ENCODE results near the gene SETDB1. TPM values are rescaled to one million over a fixed set of nuclear protein-coding genes. Genes with fewer than 3 reads are reported as not detected.

Gene SETDB1
- total and polyA plus RNA-seq, 2 of the 8 experiments (the other 6 are each of a cell fraction or from before 2014, with no cell fraction given), result 27.5 to 48.8 TPM

DNA sequence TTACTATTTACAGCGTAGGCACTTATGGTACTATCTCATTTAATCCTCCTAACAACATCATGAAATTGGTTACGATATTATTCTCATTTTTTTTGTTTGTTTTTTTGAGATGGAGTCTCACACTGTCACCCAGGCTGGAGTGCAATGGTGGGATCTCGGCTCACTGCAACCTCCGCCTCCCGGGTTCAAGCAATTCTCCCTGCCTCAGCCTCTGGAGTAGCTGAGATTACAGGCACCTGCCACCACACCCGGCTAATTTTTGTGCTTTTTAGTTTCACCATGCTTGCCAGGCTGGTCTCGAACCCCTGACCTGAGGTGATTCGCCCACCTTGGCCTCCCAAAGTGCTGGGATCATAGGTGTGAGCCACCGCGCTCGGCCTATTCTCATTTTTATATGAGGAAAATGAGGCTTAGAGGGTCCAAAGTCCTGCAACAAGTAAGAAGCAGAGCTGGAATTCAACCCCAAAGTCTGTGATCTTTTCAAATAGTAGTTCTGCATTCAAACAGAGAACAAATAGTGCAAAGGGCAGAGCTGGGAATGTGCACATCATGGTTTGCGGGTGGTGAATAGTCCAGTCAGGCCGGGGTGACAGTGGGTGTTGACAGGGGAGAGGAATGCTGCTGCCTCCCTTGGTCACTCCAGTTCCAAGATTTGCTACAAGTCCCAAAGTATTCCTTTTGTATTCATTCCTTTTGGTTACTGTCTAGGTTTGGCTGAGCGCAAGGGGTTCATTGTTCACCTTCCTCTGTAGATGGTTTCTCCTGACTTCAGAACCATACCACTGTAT, 86.7 kb downstream of the SETDB1 start:
- Histone ChIP-seq H3K36me3 (ENCODE audit: control insufficient read depth in 2 of 4, insufficient read depth in 4 of 4, low read length in 3 of 4) (no peaks in the 10 kb centered on the region), H2AFZ (ENCODE audit: low read length) (no peak overlapping the region), H3K9ac (replicated peaks in 1 of 4; ENCODE audit: extremely low read depth in 1 of 4, low read depth in 3 of 4, low read length in 3 of 4) (no peak overlapping the region), H2AK5ac (ENCODE audit: low read depth, low read length) (no peak overlapping the region), H2BK20ac (ENCODE audit: low read length) (no peak overlapping the region), H3K79me1 (ENCODE audit: low read depth, low read length) (no peaks in the 10 kb centered on the region), H3K18ac (ENCODE audit: extremely low read depth, low read length) (no peak overlapping the region), H4K8ac (ENCODE audit: extremely low read depth, insufficient read depth, low read length) (no peak overlapping the region), H3K23ac (ENCODE audit: insufficient read length) (no peak overlapping the region), H2BK15ac (ENCODE audit: low read length) (no peak overlapping the region), H3K27ac (ENCODE audit: low read depth, low read length) (no peak overlapping the region), H3K4me3 (ENCODE audit: extremely low read depth in 1 of 4, insufficient read depth in 2 of 4, low read depth in 3 of 4, low read length in 4 of 4) (no peak overlapping the region), H3K4me1 (replicated peaks in 1 of 4; ENCODE audit: control insufficient read depth in 3 of 4, insufficient read depth in 4 of 4, low read length in 3 of 4) (peaks cover 2 to 5% (median 3%) of the 10 kb centered on the region in 4 experiments; a peak in 4 of 7 replicates), H3K4me2 (ENCODE audit: insufficient read depth in 1 of 2, low read depth in 2 of 2, low read length in 2 of 2) (no peak overlapping the region), H3K27me3 (replicated peaks in 1 of 4; ENCODE audit: control insufficient read depth in 3 of 4, extremely low read depth in 1 of 4, insufficient read depth in 3 of 4, low read length in 3 of 4) (no peaks in the 10 kb centered on the region), H4K5ac (ENCODE audit: insufficient read length, low read depth, low read length) (no peak overlapping the region), H4K20me1 (replicated peaks in 1 of 2; ENCODE audit: control insufficient read depth in 1 of 2, insufficient read depth in 2 of 2, low read length in 2 of 2) (no peaks in the 10 kb centered on the region), H3K79me2 (ENCODE audit: control insufficient read depth in 1 of 2, insufficient read depth in 2 of 2, low read length in 2 of 2) (peaks cover 0 to 5% of the 10 kb centered on the region in 2 experiments; a peak in 2 of 4 replicates), H3K14ac (ENCODE audit: insufficient read length) (no peak overlapping the region), H4K91ac (replicated peaks; ENCODE audit: insufficient read length, low read length) (no peak overlapping the region), H2BK5ac (ENCODE audit: low read depth, low read length) (no peak overlapping the region), H3K4ac (replicated peaks; ENCODE audit: insufficient read length, low read depth, low read length) (no peak overlapping the region), H2BK12ac (ENCODE audit: low read depth, low read length) (no peak overlapping the region), H3K23me2 (ENCODE audit: low read depth, low read length) (peaks cover 3% of the 10 kb centered on the region), H3K9me3 (ENCODE audit: insufficient read depth in 2 of 2, low read depth in 1 of 2, low read length in 1 of 2) (no peaks in the 10 kb centered on the region), H3K56ac (replicated peaks; ENCODE audit: insufficient read length, low read depth, low read length) (no peak overlapping the region), H2BK120ac (replicated peaks; ENCODE audit: low read depth, low read length) (no peak overlapping the region)
- TF ChIP-seq, protein P1, sequence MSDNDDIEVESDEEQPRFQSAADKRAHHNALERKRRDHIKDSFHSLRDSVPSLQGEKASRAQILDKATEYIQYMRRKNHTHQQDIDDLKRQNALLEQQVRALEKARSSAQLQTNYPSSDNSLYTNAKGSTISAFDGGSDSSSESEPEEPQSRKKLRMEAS (IDR thresholded peaks at IDR 0.05), result no peak
- no peak for TF ChIP-seq CREB1 (IDR thresholded peaks at IDR 0.05)
- no peak for TF ChIP-seq TBP (IDR thresholded peaks at IDR 0.05; ENCODE audit: low read depth, low read length)
- TF ChIP-seq ZNF274 (IDR thresholded peaks at IDR 0.05; ENCODE audit: borderline replicate concordance, extremely low read depth, low read length), result no peak
- TF ChIP-seq HDAC2 (IDR thresholded peaks at IDR 0.05; ENCODE audit: borderline replicate concordance in 1 of 2, low read depth in 2 of 2, low read length in 2 of 2), result no peak
- TF ChIP-seq, protein P2, sequence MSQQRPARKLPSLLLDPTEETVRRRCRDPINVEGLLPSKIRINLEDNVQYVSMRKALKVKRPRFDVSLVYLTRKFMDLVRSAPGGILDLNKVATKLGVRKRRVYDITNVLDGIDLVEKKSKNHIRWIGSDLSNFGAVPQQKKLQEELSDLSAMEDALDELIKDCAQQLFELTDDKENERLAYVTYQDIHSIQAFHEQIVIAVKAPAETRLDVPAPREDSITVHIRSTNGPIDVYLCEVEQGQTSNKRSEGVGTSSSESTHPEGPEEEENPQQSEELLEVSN (IDR thresholded peaks at IDR 0.05), result no peak
- FAIRE-seq (no peak), DNase-seq (ENCODE audit: low read depth in 1 of 2, low spot score in 2 of 2) (no peak)
- WGBS, 2 experiments (ENCODE audit: extremely low coverage in 1 of 2, insufficient coverage in 1 of 2, insufficient read length in 1 of 2, insufficient replicate concordance in 2 of 2, low coverage in 1 of 2, low lambda C conversion rate in 2 of 2, missing lambda C conversion rate in 1 of 2), result 91% methylated on average over 14 of the region's 14 CpGs; no CpG with 5 or more reads in 1 of the 2 experiments
- POLR2A ChIA-PET (ENCODE audit: partially characterized antibody), result interaction anchor here (0.6 to 1.3 kb wide), 4 partner anchors 25 to 450 kb away, joined by 3 to 4 read pairs (median 3); no protein-coding TSS in a partner anchor
- CTCF ChIA-PET (ENCODE audit: partially characterized antibody), result interaction anchor here (0.7 to 2.0 kb wide), 4 partner anchors 12 to 24 kb away, joined by 3 to 8 read pairs (median 5); partner anchors contain the start of gene BNIPL

All from H1 (cell line).